Duodenal mucosa (tissue), 2 donors: Measurements from ENCODE around the gene HIGD1A.

Experiments
- H3K27ac ChIP-seq: one replicate; pipeline ENCODE4 v1.7.0; 2013; ENCODE audit warnings: low read depth, low read length
- H3K27me3 ChIP-seq, 2 donors: one replicate each; pipeline ENCODE4 v1.7.0; 2013; ENCODE audit warnings: low read length in 2 of 2, control low read depth in 1 of 2; ENCODE audit not compliant: insufficient read depth in 2 of 2, control insufficient read depth in 1 of 2
- H3K36me3 ChIP-seq, 2 donors: one replicate each; pipeline ENCODE4 v1.7.0; 2013; ENCODE audit warnings: low read length in 2 of 2, control low read depth in 1 of 2; ENCODE audit not compliant: insufficient read depth in 2 of 2, control insufficient read depth in 1 of 2
- H3K4me1 ChIP-seq, 2 donors: one replicate each; pipeline ENCODE4 v1.7.0; 2013; ENCODE audit warnings: low read length in 2 of 2, control low read depth in 1 of 2; ENCODE audit not compliant: insufficient read depth in 2 of 2, control insufficient read depth in 1 of 2
- H3K4me3 ChIP-seq, 2 donors: one replicate each; pipeline ENCODE4 v1.7.0; 2013; ENCODE audit warnings: low read length in 2 of 2, low read depth in 1 of 2
- H3K9ac ChIP-seq, 2 donors: one replicate each; pipeline ENCODE4 v1.7.0; 2013; ENCODE audit warnings: low read length in 2 of 2, low read depth in 1 of 2
- H3K9me3 ChIP-seq, 2 donors: one replicate each; pipeline ENCODE4 v1.7.0; 2013; ENCODE audit warnings: low read length in 2 of 2, control low read depth in 1 of 2; ENCODE audit not compliant: control insufficient read depth in 1 of 2

Gene HIGD1A

GRCh38 chr3:42802876-42803413 is 1.3 kb downstream of the HIGD1A start:
- H3K27ac ChIP-seq = no peak overlapping the region
- H3K27me3 ChIP-seq = peaks cover 0 to 4% of the 10 kb centered on the region in 2 donors
- peak overlapping the region; percentile 75 to 86 for H3K4me3 ChIP-seq
- H3K9ac ChIP-seq = peak overlapping the region; percentile 90 to 93
- peaks cover 0 to 34% of the 10 kb centered on the region in 2 donors for H3K4me1 ChIP-seq
- H3K9me3 ChIP-seq = no peaks in the 10 kb centered on the region
- no peaks in the 10 kb centered on the region for H3K36me3 ChIP-seq

DNA sequence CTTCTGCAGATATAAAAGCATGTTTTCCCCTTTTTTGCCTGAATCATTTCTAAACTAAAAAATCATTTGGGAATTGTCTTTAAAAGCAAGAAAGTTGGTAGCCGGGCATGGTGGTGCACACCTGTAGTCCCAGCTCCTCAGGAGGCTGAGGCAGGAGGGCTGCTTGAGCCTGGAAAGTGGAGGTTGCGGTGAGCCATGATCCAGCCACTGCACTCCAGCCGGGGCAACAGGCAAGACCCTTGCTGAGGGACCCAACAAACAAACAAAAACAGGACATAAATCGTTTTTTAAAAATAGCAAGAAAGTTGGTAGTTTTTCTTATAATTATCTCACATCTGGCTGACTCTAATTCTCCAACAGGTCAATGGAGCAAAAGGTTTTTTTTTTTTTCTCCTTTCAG is 2.5 kb downstream of the HIGD1A start:
- Histone ChIP-seq H3K4me1 (peaks cover 0 to 34% of the 10 kb centered on the region in 2 donors), H3K27me3 (no peaks in the 10 kb centered on the region), H3K4me3 (no peak overlapping the region), H3K9ac (no peak overlapping the region), H3K9me3 (no peaks in the 10 kb centered on the region), H3K27ac (no peak overlapping the region), H3K36me3 (no peaks in the 10 kb centered on the region)

DNA sequence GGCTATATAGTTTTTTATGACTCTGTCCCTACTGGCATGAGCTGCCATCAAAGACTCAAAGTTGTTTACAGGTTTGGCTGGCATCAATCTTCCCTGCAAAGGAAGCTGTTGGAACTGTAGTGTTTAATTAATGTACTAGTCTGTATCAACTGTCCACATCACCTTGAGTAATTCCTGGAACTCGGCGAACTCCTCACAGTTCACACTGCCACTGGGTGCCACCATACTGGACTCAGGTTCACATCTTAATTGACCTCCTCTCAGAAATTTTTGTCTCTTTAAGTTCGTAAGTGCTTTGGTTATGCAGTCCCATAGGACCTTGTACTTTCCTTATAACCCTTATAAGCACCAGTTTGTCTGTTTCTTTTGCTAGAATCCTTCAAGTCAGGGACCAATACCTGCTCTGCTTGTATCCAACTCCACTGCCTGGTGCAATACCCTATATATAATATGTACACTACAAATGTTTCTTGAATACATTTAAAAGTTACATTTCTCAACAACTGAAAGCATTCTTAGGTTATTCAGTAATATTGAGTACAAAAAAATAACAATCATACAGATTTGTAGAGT is 3.2 kb downstream of the HIGD1A start:
- H3K27me3 ChIP-seq = no peaks in the 10 kb centered on the region
- no peak overlapping the region for H3K27ac ChIP-seq

DNA sequence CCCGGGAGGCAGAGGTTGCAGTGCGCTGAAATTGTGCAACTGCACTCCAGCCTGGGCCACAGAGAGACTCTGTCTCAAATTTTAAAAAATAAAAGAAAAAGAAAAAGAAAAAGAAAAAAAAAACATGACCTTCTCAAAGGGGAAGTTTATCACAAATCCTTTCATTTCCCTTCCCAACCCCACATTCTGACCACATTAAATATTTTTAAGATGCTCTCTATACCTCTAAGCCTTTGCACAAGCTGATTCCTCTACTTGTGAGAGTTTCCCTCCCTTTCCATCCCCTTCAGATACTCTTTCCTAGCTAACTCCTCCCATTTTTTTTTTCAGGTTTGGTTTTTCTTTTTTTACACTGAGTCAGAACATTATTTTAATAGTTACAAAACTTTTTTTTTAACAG is 4.0 kb downstream of the HIGD1A start:
- no peaks in the 10 kb centered on the region for H3K36me3 ChIP-seq
- peaks cover 0 to 34% of the 10 kb centered on the region in 2 donors for H3K4me1 ChIP-seq
- H3K4me3 ChIP-seq = no peak overlapping the region
- no peaks in the 10 kb centered on the region for H3K27me3 ChIP-seq
- H3K9ac ChIP-seq = no peak overlapping the region
- no peaks in the 10 kb centered on the region for H3K9me3 ChIP-seq
- no peak overlapping the region for H3K27ac ChIP-seq

More for the DNA sequence above, 3.2 kb downstream of the HIGD1A start:
- Histone ChIP-seq H3K9me3 (no peaks in the 10 kb centered on the region), H3K4me1 (peaks cover 0 to 34% of the 10 kb centered on the region in 2 donors), H3K9ac (no peak overlapping the region), H3K36me3 (no peaks in the 10 kb centered on the region), H3K4me3 (no peak overlapping the region)

DNA sequence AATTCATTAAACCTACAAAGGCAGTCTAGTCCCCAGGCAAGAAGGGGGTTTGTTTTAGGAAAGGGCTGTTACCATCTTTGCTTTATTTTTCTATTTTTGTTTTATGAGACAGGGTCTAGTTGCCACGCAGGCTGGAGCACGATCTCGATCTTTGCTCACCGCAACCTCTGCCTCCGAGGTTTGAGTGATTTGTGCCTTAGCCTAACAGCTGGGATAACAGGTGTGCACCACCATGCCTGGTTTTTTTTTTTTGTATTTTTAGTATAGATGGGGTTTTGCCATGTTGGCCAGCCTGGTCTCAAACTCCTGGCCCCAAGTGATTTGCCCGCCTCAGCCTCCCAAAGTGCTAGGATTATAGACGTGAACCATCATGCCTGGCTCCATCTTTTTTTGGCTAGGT is 4.9 kb downstream of the HIGD1A start:
- H3K9me3 ChIP-seq = no peaks in the 10 kb centered on the region
- H3K27me3 ChIP-seq = no peaks in the 10 kb centered on the region
- no peak overlapping the region for H3K9ac ChIP-seq
- no peaks in the 10 kb centered on the region for H3K36me3 ChIP-seq
- H3K27ac ChIP-seq = no peak overlapping the region
- peaks cover 0 to 29% of the 10 kb centered on the region in 2 donors for H3K4me1 ChIP-seq
- H3K4me3 ChIP-seq = no peak overlapping the region

DNA sequence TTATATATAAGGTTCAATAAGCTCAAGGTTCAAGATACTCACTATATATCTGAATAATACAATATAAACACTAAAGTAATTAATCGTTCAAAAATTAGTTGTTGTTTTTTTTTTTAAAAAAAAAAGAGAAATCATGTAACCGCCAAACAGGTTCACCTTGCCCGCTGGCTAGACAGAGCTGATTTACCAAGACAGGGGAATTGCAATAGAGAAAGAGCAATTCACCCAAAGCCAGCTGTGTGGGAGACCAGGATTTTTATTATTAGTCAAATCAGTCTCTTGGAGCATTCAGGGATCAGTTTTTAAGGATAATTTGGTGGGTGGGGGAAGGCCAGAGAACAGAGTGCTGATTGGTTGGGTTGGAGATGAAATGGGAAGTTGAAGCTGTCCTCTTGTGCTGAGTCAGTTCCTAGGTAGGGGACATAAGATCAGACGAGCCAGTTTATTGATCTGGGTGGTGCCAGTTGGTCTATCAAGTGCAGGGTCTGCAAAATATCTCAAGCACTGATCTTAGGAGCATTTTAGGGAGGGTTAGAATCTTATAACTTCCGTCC is 7.9 kb downstream of the HIGD1A start:
- Histone ChIP-seq H3K4me1 (peaks cover 0 to 11% of the 10 kb centered on the region in 2 donors), H3K27me3 (no peaks in the 10 kb centered on the region), H3K27ac (no peak overlapping the region), H3K4me3 (no peak overlapping the region), H3K9me3 (no peaks in the 10 kb centered on the region), H3K9ac (no peak overlapping the region), H3K36me3 (peaks cover 7 to 10% of the 10 kb centered on the region in 2 donors)

GRCh38 chr3:42795621-42796181 is 8.6 kb downstream of the HIGD1A start:
- Histone ChIP-seq H3K4me3 (no peak overlapping the region), H3K27me3 (no peaks in the 10 kb centered on the region), H3K9ac (no peak overlapping the region), H3K27ac (no peak overlapping the region), H3K36me3 (peaks cover 9 to 12% of the 10 kb centered on the region in 2 donors), H3K4me1 (peaks cover 0 to 5% of the 10 kb centered on the region in 2 donors), H3K9me3 (no peaks in the 10 kb centered on the region)

DNA sequence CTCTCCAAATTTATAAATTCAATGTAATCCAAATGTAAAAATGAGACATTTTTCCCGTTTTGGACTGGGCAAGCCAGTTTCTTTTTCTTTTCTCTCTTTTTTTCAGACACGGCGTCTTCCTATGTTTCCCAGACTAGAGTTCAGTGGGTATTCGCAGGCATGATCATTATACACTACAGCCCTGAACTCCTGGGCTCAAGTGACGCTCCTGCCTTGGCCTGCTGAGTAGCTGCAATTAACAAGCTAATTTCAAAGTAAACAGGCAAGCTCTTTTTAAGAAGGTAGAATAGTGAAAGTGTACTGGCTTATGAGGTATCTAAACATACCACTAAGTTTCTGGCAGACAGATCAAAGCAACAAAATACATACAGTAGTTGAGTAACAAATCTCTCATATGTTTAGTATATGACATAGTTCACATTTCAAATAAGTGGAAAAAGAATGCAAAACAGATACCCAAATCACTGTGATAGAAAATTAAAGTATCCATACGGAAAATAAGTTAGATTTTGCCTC is 13.5 kb downstream of the HIGD1A start:
- Histone ChIP-seq H3K36me3 (peaks cover 9 to 16% of the 10 kb centered on the region in 2 donors), H3K4me3 (no peak overlapping the region), H3K4me1 (peaks cover 0 to 10% of the 10 kb centered on the region in 2 donors), H3K9me3 (no peaks in the 10 kb centered on the region), H3K27me3 (no peaks in the 10 kb centered on the region), H3K27ac (no peak overlapping the region), H3K9ac (no peak overlapping the region)

DNA sequence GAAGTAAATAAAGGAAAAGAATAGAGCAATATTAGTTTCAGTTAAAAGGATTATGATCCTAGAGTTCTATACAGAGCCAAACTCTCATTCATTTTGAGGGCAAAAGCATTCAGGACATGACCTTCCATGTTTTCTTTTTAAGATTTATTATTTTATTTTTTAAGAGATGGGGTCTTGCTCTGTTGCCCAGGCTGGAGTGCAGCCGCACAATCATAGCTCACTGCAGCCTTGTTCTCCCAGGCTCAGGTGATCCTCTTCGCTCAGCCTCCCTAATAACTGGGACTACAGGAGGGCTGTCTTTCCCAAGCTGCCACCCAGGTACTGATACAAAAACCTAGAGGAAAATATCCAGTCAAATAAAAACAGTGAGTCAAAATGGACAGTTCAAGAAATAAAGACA is 17.7 kb downstream of the HIGD1A start:
- H3K4me3 ChIP-seq = no peak overlapping the region
- H3K27me3 ChIP-seq = no peaks in the 10 kb centered on the region
- H3K27ac ChIP-seq = no peak overlapping the region
- peaks cover 12 to 20% of the 10 kb centered on the region in 2 donors for H3K36me3 ChIP-seq
- no peaks in the 10 kb centered on the region for H3K9me3 ChIP-seq
- H3K4me1 ChIP-seq = peaks cover 0 to 10% of the 10 kb centered on the region in 2 donors
- H3K9ac ChIP-seq = no peak overlapping the region

DNA sequence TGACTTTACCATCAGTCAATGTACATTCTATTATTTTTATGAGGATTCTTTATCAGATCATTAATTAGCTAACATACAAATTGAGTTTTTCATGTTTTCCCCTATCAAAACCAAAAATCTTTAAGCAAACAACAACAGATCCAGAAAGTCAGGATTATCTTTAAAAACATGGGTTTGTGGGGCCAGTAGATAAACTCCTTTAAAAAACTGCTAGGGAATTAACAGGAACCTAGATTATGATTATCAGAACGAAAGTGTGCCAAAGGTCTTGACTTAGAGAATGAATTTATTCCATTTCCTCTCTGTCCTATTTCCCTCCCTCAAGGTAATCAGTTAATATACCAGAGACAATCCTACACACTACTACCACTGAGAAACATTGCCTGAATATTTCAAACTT is 18.1 kb downstream of the HIGD1A start:
- H3K4me1 ChIP-seq = peaks cover 0 to 10% of the 10 kb centered on the region in 2 donors

More for the DNA sequence above, 18.1 kb downstream of the HIGD1A start:
- peaks cover 9 to 17% of the 10 kb centered on the region in 2 donors for H3K36me3 ChIP-seq
- no peaks in the 10 kb centered on the region for H3K9me3 ChIP-seq
- no peak overlapping the region for H3K27ac ChIP-seq
- H3K9ac ChIP-seq = no peak overlapping the region
- no peaks in the 10 kb centered on the region for H3K27me3 ChIP-seq
- H3K4me3 ChIP-seq = no peak overlapping the region
